Memory B cell (primary cell): ENCODE results near the gene SLC17A9.
A peak's percentile ranks its signal among the peaks of the same experiment; 100 is the strongest.

ENCODE experiments used
- ATAC-seq: fragments of 150-1000 bp; cut with Tn5 transposase; 2 replicates; pipeline ENCODE4 v1.10.0; 2021; ENCODE audit warnings: low read depth, mild to moderate bottlenecking, moderate library complexity
- DNase-seq, 2 donors: peaks; one replicate each; pipeline ENCODE4 v3.0.0; 2022; ENCODE audit warnings: low spot score in 2 of 2
- H3K27ac Mint-ChIP-seq: one replicate; pipeline ENCODE4 v1.8.0; 2022; ENCODE audit warnings: mild to moderate bottlenecking, moderate library complexity, mixed read lengths
- H3K27me3 Mint-ChIP-seq: one replicate; pipeline ENCODE4 v1.8.0; 2022; ENCODE audit warnings: mixed read lengths
- H3K36me3 Mint-ChIP-seq: one replicate; pipeline ENCODE4 v1.8.0; 2022; ENCODE audit warnings: mild to moderate bottlenecking, mixed read lengths
- H3K4me1 Mint-ChIP-seq: one replicate; pipeline ENCODE4 v1.8.0; 2022; ENCODE audit warnings: mixed read lengths
- H3K4me3 Mint-ChIP-seq: one replicate; pipeline ENCODE4 v1.8.0; 2022; ENCODE audit warnings: mild to moderate bottlenecking, moderate library complexity, mixed read lengths
- H3K9me3 Mint-ChIP-seq: one replicate; pipeline ENCODE4 v1.8.0; 2022; ENCODE audit warnings: mixed read lengths

SLC17A9 gene

GRCh38 chr20:62925420-62926228, 26.9 kb upstream of the SLC17A9 start:
- H3K4me3 Mint-ChIP-seq = peak overlapping the region; percentile 92
- peak overlapping the region; percentile 93 for H3K27ac Mint-ChIP-seq
- H3K9me3 Mint-ChIP-seq = no peaks in the 10 kb centered on the region
- peak; percentile 55 to 56 for DNase-seq
- peaks cover 47% of the 10 kb centered on the region for H3K4me1 Mint-ChIP-seq
- peak; percentile 43 for ATAC-seq
- no peaks in the 10 kb centered on the region for H3K27me3 Mint-ChIP-seq
- H3K36me3 Mint-ChIP-seq = no peaks in the 10 kb centered on the region

DNA sequence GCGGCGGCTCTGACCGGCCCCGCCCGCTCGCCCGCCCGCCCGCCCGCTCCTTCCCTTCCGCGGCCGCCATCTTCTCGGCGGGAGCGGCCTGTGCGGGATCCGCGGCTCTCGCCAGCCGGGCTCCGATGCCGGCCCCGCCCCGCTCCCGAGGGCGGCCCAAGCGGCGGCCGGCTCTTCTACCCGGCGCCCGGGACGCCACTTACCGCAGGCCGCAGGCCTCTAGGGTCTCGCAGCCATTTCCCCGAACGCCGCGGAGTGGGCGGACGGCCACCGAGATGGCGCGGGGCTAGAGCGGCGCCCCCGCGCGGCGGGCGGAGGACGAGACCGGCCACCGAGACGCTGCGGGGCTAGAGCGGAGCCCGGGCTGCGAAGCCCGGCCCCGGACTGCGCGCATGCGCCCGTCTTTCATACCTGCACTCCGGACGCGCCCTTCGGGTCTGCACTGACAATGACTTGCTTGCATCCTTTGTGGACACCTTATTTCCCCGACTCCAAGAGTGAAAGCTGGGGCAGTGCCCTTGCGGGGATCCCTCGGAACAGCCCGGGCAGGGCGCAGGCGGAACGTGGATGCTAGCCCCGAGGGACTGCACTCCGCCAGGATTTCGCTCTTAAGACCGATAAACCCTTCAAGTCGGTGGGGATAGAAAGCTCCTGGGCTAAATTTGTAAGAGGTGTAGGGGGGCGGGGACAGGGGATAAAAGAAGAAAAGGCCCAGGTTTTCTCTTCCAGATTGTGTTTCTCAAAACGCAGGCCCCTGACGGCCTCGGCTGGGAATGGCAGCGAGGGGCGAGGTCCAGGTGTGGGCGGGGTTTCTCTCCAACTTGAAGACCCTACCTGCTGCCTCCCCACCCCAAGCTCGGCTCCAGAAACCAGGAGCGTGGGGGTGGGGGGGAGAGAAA, 26.0 kb upstream of the SLC17A9 start, which contains the start of gene DIDO1:
TSS of gene DIDO1 (minus strand) at position 277 of the 899 bp plus-strand sequence.
- DNase-seq (peak; percentile 93 to 96), ATAC-seq (peak; percentile 87)
- Mint-ChIP-seq H3K36me3 (no peaks in the 10 kb centered on the region), H3K4me1 (peaks cover 46% of the 10 kb centered on the region), H3K9me3 (no peaks in the 10 kb centered on the region), H3K4me3 (peak within 1 kb of the TSS; percentile 92), H3K27ac (peak within 1 kb of the TSS; percentile 93), H3K27me3 (no peaks in the 10 kb centered on the region)

- H3K4me3 Mint-ChIP-seq = peak overlapping the region; percentile 91
- no peaks in the 10 kb centered on the region for H3K9me3 Mint-ChIP-seq
- peak overlapping the region; percentile 93 for H3K27ac Mint-ChIP-seq
- no peaks in the 10 kb centered on the region for H3K36me3 Mint-ChIP-seq
- DNase-seq = no peak
- no peak for ATAC-seq
- H3K27me3 Mint-ChIP-seq = no peaks in the 10 kb centered on the region
- H3K4me1 Mint-ChIP-seq = peaks cover 44% of the 10 kb centered on the region
Observed at GRCh38 chr20:62927128-62927705, 25.3 kb upstream of the SLC17A9 start.

GRCh38 chr20:62928246-62928939, 24.1 kb upstream of the SLC17A9 start:
- Mint-ChIP-seq H3K27me3 (no peaks in the 10 kb centered on the region), H3K4me1 (peaks cover 40% of the 10 kb centered on the region), H3K36me3 (no peaks in the 10 kb centered on the region), H3K4me3 (peak overlapping the region; percentile 91), H3K9me3 (no peaks in the 10 kb centered on the region), H3K27ac (peak overlapping the region; percentile 88)
- ATAC-seq = no peak
- no peak for DNase-seq

GRCh38 chr20:62929051-62929538, 23.4 kb upstream of the SLC17A9 start:
- H3K27me3 Mint-ChIP-seq = no peaks in the 10 kb centered on the region
- H3K36me3 Mint-ChIP-seq = no peaks in the 10 kb centered on the region
- H3K27ac Mint-ChIP-seq = peak overlapping the region; percentile 88
- DNase-seq (peak in 1 of 2 donors; percentile 53), ATAC-seq (no peak)
- peak overlapping the region; percentile 91 for H3K4me3 Mint-ChIP-seq
- no peaks in the 10 kb centered on the region for H3K9me3 Mint-ChIP-seq
- H3K4me1 Mint-ChIP-seq = peaks cover 38% of the 10 kb centered on the region

GRCh38 chr20:62931464-62931863, 21.0 kb upstream of the SLC17A9 start:
- no peak for ATAC-seq
- H3K9me3 Mint-ChIP-seq = no peaks in the 10 kb centered on the region
- H3K4me1 Mint-ChIP-seq = peaks cover 27% of the 10 kb centered on the region
- no peak overlapping the region for H3K27ac Mint-ChIP-seq
- H3K27me3 Mint-ChIP-seq = no peaks in the 10 kb centered on the region
- no peak for DNase-seq
- no peak overlapping the region for H3K4me3 Mint-ChIP-seq
- H3K36me3 Mint-ChIP-seq = no peaks in the 10 kb centered on the region

GRCh38 chr20:62933966-62934365, 18.5 kb upstream of the SLC17A9 start:
- Mint-ChIP-seq H3K27me3 (no peaks in the 10 kb centered on the region), H3K27ac (no peak overlapping the region), H3K4me1 (peaks cover 17% of the 10 kb centered on the region), H3K36me3 (no peaks in the 10 kb centered on the region), H3K9me3 (no peaks in the 10 kb centered on the region), H3K4me3 (no peak overlapping the region)
- ATAC-seq = no peak
- DNase-seq = no peak

GRCh38 chr20:62935204-62935967, 17.1 kb upstream of the SLC17A9 start:
- Mint-ChIP-seq H3K36me3 (no peaks in the 10 kb centered on the region), H3K27me3 (no peaks in the 10 kb centered on the region), H3K27ac (no peak overlapping the region), H3K4me1 (peaks cover 19% of the 10 kb centered on the region), H3K9me3 (no peaks in the 10 kb centered on the region), H3K4me3 (no peak overlapping the region)
- ATAC-seq = no peak
- DNase-seq = no peak

GRCh38 chr20:62935968-62936585, 16.4 kb upstream of the SLC17A9 start:
- Mint-ChIP-seq H3K4me1 (peaks cover 21% of the 10 kb centered on the region), H3K27me3 (no peaks in the 10 kb centered on the region), H3K27ac (no peak overlapping the region), H3K4me3 (peak overlapping the region; percentile 21), H3K9me3 (no peaks in the 10 kb centered on the region), H3K36me3 (no peaks in the 10 kb centered on the region)
- DNase-seq (no peak), ATAC-seq (no peak)

- peak overlapping the region; percentile 97 for H3K27ac Mint-ChIP-seq
- no peaks in the 10 kb centered on the region for H3K27me3 Mint-ChIP-seq
- DNase-seq (peak; percentile 91 to 95), ATAC-seq (peak; percentile 88)
- peaks cover 3% of the 10 kb centered on the region for H3K36me3 Mint-ChIP-seq
- no peaks in the 10 kb centered on the region for H3K9me3 Mint-ChIP-seq
- H3K4me3 Mint-ChIP-seq = peak overlapping the region; percentile 98
- H3K4me1 Mint-ChIP-seq = peaks cover 24% of the 10 kb centered on the region
Observed at GRCh38 chr20:62937268-62938104, 15.0 kb upstream of the SLC17A9 start.

GRCh38 chr20:62938105-62938888, 14.2 kb upstream of the SLC17A9 start, which contains the start of gene GID8:
Gene GID8 (plus strand): TSS chr20:62938147. CDS start chr20:62941503, 3,356 bp downstream.
- ATAC-seq (peak; percentile 51), DNase-seq (peak in 1 of 2 donors; percentile 66)
- peaks cover 22% of the 10 kb centered on the region for H3K4me1 Mint-ChIP-seq
- H3K36me3 Mint-ChIP-seq = peaks cover 9% of the 10 kb centered on the region
- no peaks in the 10 kb centered on the region for H3K9me3 Mint-ChIP-seq
- H3K27ac Mint-ChIP-seq = peak within 1 kb of the TSS; percentile 97
- H3K27me3 Mint-ChIP-seq = no peaks in the 10 kb centered on the region
- peak within 1 kb of the TSS; percentile 98 for H3K4me3 Mint-ChIP-seq
